Tibial nerve (tissue), 4 donors: Measurements from ENCODE around the gene LMF1. TPM values are rescaled to one million over a fixed set of nuclear protein-coding genes. Genes with fewer than 3 reads are reported as not detected.

Experiments
- DNase-seq, 2 donors: peaks; one replicate each; pipeline ENCODE4 v3.0.0-alpha.2; 2019; ENCODE audit warnings: low spot score in 2 of 2
- H3K27ac ChIP-seq, 4 donors: fragments of 200-600 bp; sonication (generic) in 3 of 4; one replicate each; pipeline ENCODE4 v1.5.1; 2017 to 2019; ENCODE audit warnings: mild to moderate bottlenecking in 1 of 4
- H3K27me3 ChIP-seq, 2 donors: fragments of 200-600 bp; sonication (generic) in 1 of 2; one replicate each; pipeline versions ENCODE4 v1.5.1 to v1.6.0; 2017 to 2019
- H3K36me3 ChIP-seq, 3 donors: fragments of 200-600 bp; sonication (generic); one replicate each; pipeline ENCODE4 v1.5.1; 2018 to 2019
- H3K4me1 ChIP-seq, 4 donors: fragments of 200-600 bp; sonication (generic) in 3 of 4; one replicate each; pipeline ENCODE4 v1.5.1; 2017 to 2019
- H3K4me3 ChIP-seq, 4 donors: fragments of 200-600 bp; sonication (generic) in 3 of 4; one replicate each; pipeline ENCODE4 v1.5.1; 2017 to 2019; ENCODE audit warnings: mild to moderate bottlenecking in 1 of 4, moderate library complexity in 1 of 4
- H3K9me3 ChIP-seq, 4 donors: fragments of 200-600 bp; sonication (generic) in 3 of 4; one replicate each; pipeline ENCODE4 v1.5.1; 2017 to 2019
- CTCF ChIP-seq, 5 experiments: fragments of 200-600 bp in 3 of 5; fragments of 450-650 bp in 2 of 5; sonication (generic) in 3 of 5; IDR thresholded peaks; one replicate each; pipeline ENCODE4 v1.5.1; 2016 to 2019; ENCODE audit warnings: antibody characterized with exemption in 5 of 5, mild to moderate bottlenecking in 3 of 5, moderate library complexity in 2 of 5
- EP300 ChIP-seq, 2 donors: sonication (generic); formaldehyde crosslinking; IDR thresholded peaks; one replicate each; pipeline ENCODE4 v1.6.1; 2017; ENCODE audit warnings: antibody characterized with exemption in 2 of 2, mild to moderate bottlenecking in 1 of 2
- POLR2A ChIP-seq, 2 donors: fragments of 450-650 bp; IDR thresholded peaks; one replicate each; pipeline ENCODE4 v1.6.1; 2017; ENCODE audit warnings: antibody characterized with exemption in 2 of 2, mild to moderate bottlenecking in 2 of 2, moderate library complexity in 2 of 2
- WGBS, 2 donors: methylation state at CpG; one replicate each; pipeline ENCODE4 v1.1.5; 2018; 5-methylcytosine and 5-hydroxymethylcytosine counted together
- total RNA-seq, 4 donors: library from RNA; depleted of rRNA; stranded (reverse); fragments of >200 nt; gene quantifications; one replicate each; pipeline ENCODE4 v1.1.0, GENCODE V29; 2016

The LMF1 gene
- total RNA-seq, 4 donors from 2014 or later, result 24.5 to 58.5 (median 31.8) TPM

GRCh38 chr16:998615-999014, 27.8 kb upstream of the LMF1 start:
- Histone ChIP-seq H3K27ac (peak overlapping the region in 1 of 4 donors; percentile 3), H3K4me1 (peaks cover 0 to 20% (median 5%) of the 10 kb centered on the region in 4 donors), H3K27me3 (peaks cover 0 to 37% of the 10 kb centered on the region in 2 donors), H3K4me3 (no peak overlapping the region), H3K9me3 (peaks cover 0 to 32% (median 5%) of the 10 kb centered on the region in 4 donors), H3K36me3 (peaks cover 0 to 12% (median 0%) of the 10 kb centered on the region in 3 donors)
- 88 to 93% methylated on average over 11 of the region's 11 CpGs for WGBS, 2 donors
- no peak for DNase-seq
- TF ChIP-seq EP300 (IDR thresholded peaks at IDR 0.05) (no peak), POLR2A (IDR thresholded peaks at IDR 0.05) (no peak), CTCF (IDR thresholded peaks at IDR 0.05) (no peak)

GRCh38 chr16:998211-998610, 27.4 kb upstream of the LMF1 start:
- TF ChIP-seq EP300 (IDR thresholded peaks at IDR 0.05) (no peak), CTCF (IDR thresholded peaks at IDR 0.05) (no peak), POLR2A (IDR thresholded peaks at IDR 0.05) (no peak)
- Histone ChIP-seq H3K27ac (peak overlapping the region in 1 of 4 donors; percentile 3), H3K4me1 (peaks cover 0 to 16% (median 3%) of the 10 kb centered on the region in 4 donors), H3K27me3 (peaks cover 0 to 34% of the 10 kb centered on the region in 2 donors), H3K4me3 (no peak overlapping the region), H3K36me3 (peaks cover 0 to 12% (median 0%) of the 10 kb centered on the region in 3 donors), H3K9me3 (peaks cover 0 to 32% (median 5%) of the 10 kb centered on the region in 4 donors)
- no peak for DNase-seq
- WGBS, 2 donors, result 73 to 93% methylated on average over 7 to 9 of the region's 11 CpGs

- no peak for TF ChIP-seq POLR2A (IDR thresholded peaks at IDR 0.05)
- no peak for TF ChIP-seq CTCF (IDR thresholded peaks at IDR 0.05)
- peak in 1 of 2 donors; percentile 8 for TF ChIP-seq EP300 (IDR thresholded peaks at IDR 0.05)
- peaks cover 0 to 30% of the 10 kb centered on the region in 2 donors for H3K27me3 ChIP-seq
- peaks cover 0 to 10% (median 0%) of the 10 kb centered on the region in 4 donors for H3K4me1 ChIP-seq
- WGBS, 2 donors, result 36 to 43% methylated on average over 22 to 36 of the region's 39 CpGs
- H3K27ac ChIP-seq, result no peak overlapping the region
- H3K4me3 ChIP-seq, result peak overlapping the region in 1 of 4 donors; percentile 5
- H3K36me3 ChIP-seq, result peaks cover 0 to 12% (median 0%) of the 10 kb centered on the region in 3 donors
- no peak for DNase-seq
- H3K9me3 ChIP-seq, result peaks cover 0 to 32% (median 5%) of the 10 kb centered on the region in 4 donors
Observed at GRCh38 chr16:997440-998051, 26.8 kb upstream of the LMF1 start.

- H3K27me3 ChIP-seq, result peaks cover 0 to 26% of the 10 kb centered on the region in 2 donors
- TF ChIP-seq POLR2A (IDR thresholded peaks at IDR 0.05), result no peak
- TF ChIP-seq CTCF (IDR thresholded peaks at IDR 0.05), result no peak
- TF ChIP-seq EP300 (IDR thresholded peaks at IDR 0.05), result no peak
- no peak for DNase-seq
- H3K27ac ChIP-seq, result no peak overlapping the region
- H3K9me3 ChIP-seq, result peaks cover 0 to 32% (median 5%) of the 10 kb centered on the region in 4 donors
- H3K4me1 ChIP-seq, result peaks cover 0 to 9% (median 0%) of the 10 kb centered on the region in 4 donors
- H3K4me3 ChIP-seq, result no peak overlapping the region
- H3K36me3 ChIP-seq, result peaks cover 0 to 12% (median 0%) of the 10 kb centered on the region in 3 donors
- 79 to 85% methylated on average over 6 of the region's 6 CpGs for WGBS, 2 donors
Observed at GRCh38 chr16:996681-997080, 25.9 kb upstream of the LMF1 start.

GRCh38 chr16:995783-996182, 25.0 kb upstream of the LMF1 start:
- H3K27ac ChIP-seq, result no peak overlapping the region
- H3K4me3 ChIP-seq, result no peak overlapping the region
- H3K9me3 ChIP-seq, result peaks cover 0 to 32% (median 5%) of the 10 kb centered on the region in 4 donors
- peaks cover 0 to 12% (median 0%) of the 10 kb centered on the region in 3 donors for H3K36me3 ChIP-seq
- WGBS, 2 donors, result 64 to 95% methylated on average over 2 to 3 of the region's 3 CpGs
- TF ChIP-seq EP300 (IDR thresholded peaks at IDR 0.05), result no peak
- TF ChIP-seq POLR2A (IDR thresholded peaks at IDR 0.05), result no peak
- no peak for TF ChIP-seq CTCF (IDR thresholded peaks at IDR 0.05)
- DNase-seq, result no peak
- peaks cover 0 to 18% (median 2%) of the 10 kb centered on the region in 4 donors for H3K4me1 ChIP-seq
- H3K27me3 ChIP-seq, result peaks cover 0 to 26% of the 10 kb centered on the region in 2 donors
